Activated naive CD8-positive, alpha-beta T cell (primary cell): ENCODE measurements around the gene GRIN2C.

Experiments used
- H3K27ac Mint-ChIP-seq: one replicate; pipeline ENCODE4 v1.8.0; 2021; ENCODE audit warnings: mixed read lengths
- H3K27me3 Mint-ChIP-seq: one replicate; pipeline ENCODE4 v1.8.0; 2021; ENCODE audit warnings: mixed read lengths
- H3K36me3 Mint-ChIP-seq: one replicate; pipeline ENCODE4 v1.8.0; 2021; ENCODE audit warnings: mixed read lengths
- H3K4me1 Mint-ChIP-seq: one replicate; pipeline ENCODE4 v1.8.0; 2021; ENCODE audit warnings: low read depth, mixed read lengths
- H3K4me3 Mint-ChIP-seq: one replicate; pipeline ENCODE4 v1.8.0; 2021; ENCODE audit warnings: mild to moderate bottlenecking, mixed read lengths
- H3K9me3 Mint-ChIP-seq: one replicate; pipeline ENCODE4 v1.8.0; 2021; ENCODE audit warnings: low read depth, mixed read lengths

GRIN2C gene

DNA sequence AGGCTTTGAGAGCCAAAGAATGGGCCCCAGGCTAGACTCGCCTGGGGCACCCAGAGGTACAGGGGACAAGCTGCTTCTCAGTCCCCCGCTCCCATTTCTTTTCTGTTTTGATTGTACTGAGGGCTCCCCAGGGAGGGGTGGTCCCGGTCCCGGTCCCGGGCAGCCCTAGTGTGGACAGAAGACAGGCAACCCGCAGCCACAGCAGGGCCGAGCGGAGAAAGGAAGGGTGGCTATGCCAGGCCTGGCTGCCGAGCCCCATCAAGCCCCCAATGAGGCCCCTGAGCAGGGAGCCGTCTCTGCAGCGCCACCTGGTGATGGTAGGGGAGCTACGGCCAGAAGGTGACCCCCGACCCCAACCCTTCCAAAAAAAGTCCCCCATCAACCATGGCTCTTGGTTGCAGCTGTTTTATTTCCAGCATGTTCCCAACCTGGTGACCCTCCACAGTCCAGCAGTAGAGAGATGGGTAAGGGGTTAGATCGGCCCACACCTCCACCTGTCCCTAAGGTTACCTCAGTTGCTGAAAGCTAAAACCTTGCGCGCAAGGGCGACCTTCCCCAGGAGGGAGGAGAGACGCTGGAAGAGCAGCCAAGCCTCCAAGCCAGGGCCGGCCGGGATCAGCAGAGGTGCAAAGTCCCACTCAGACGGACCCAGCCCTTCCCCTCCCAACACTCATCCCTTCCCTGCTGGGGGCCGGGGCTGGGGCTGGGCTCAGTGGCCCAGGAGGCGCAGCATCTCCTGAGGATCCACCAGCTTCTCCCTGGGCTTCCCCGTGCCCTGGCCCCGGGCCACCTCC, 2.6 kb upstream of the GRIN2C start:
- no peak overlapping the region for H3K27ac Mint-ChIP-seq
- H3K4me3 Mint-ChIP-seq = peak overlapping the region; percentile 65

DNA sequence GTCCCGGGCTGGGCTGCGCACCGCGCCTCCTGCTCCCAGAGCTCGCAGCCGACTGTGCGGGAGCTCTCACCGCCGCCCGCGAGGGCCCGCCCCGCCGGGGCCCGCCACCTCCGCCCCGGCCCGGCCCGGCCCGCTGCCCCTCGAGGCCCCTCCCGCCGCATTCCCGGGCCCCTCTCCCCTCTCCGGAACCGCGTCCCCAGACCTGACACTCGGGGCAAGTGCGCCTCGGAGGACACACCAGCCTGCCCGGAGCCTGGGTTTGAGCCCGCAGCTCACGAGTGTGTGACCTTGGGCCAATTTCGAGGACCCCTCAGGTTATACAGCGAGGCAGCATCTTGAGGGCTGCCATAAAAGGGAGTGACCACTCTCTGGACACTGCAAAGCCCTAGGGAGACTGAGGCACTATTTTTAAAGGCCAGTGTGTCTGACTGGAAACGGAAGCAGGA, 2.0 kb upstream of the GRIN2C start:
- peaks cover 14% of the 10 kb centered on the region for H3K27me3 Mint-ChIP-seq
- H3K4me3 Mint-ChIP-seq = peak overlapping the region; percentile 65
- peaks cover 5% of the 10 kb centered on the region for H3K36me3 Mint-ChIP-seq
- no peaks in the 10 kb centered on the region for H3K9me3 Mint-ChIP-seq
- no peak overlapping the region for H3K27ac Mint-ChIP-seq
- H3K4me1 Mint-ChIP-seq = peaks cover 12% of the 10 kb centered on the region

More for the DNA sequence above, 2.6 kb upstream of the GRIN2C start:
- H3K9me3 Mint-ChIP-seq = no peaks in the 10 kb centered on the region
- peaks cover 5% of the 10 kb centered on the region for H3K36me3 Mint-ChIP-seq
- H3K4me1 Mint-ChIP-seq = peaks cover 12% of the 10 kb centered on the region
- peaks cover 13% of the 10 kb centered on the region for H3K27me3 Mint-ChIP-seq

DNA sequence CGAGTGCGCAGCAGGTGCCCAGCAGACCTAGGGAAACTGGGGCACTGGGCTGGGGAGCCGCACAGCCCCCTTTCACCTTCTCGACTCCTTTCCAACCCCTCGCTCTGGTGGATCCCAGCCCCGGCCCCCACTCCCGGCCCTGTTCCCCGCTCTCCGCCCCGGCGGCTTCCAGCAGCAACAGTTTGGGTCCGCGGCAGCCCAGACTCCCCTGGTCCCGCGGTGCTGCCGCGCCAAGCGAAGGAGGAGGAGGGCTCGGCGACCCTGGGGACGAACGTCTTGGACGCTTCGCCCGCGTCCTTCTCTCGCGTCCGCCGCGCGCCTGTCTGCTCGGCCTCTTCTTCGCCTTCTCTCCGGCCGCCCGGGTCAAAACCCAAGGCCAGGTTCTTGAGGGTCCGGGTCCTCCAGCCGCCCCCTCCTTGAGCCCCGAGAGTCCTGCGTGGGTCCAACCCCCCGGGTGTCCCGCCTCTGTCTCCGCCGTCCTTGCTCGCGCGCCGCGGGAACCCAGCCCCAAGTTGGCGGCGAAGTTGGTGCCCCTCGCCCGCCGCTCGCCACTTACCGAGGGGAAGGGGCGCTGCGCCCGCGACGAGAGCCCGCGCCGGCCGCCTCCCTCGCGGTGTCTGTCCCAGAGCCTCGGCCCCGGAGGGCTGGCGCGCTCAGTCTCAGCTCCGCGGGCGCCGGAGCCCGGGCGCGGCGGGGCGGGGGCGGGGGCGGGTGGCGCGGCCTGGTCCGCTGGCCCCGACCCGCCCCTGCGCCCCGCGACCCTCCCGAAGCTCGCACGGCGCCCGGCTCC, 1.4 kb upstream of the GRIN2C start:
- Mint-ChIP-seq H3K9me3 (no peaks in the 10 kb centered on the region), H3K27me3 (peaks cover 16% of the 10 kb centered on the region), H3K36me3 (peaks cover 5% of the 10 kb centered on the region), H3K27ac (no peak overlapping the region), H3K4me3 (peak overlapping the region; percentile 27), H3K4me1 (peaks cover 12% of the 10 kb centered on the region)

DNA sequence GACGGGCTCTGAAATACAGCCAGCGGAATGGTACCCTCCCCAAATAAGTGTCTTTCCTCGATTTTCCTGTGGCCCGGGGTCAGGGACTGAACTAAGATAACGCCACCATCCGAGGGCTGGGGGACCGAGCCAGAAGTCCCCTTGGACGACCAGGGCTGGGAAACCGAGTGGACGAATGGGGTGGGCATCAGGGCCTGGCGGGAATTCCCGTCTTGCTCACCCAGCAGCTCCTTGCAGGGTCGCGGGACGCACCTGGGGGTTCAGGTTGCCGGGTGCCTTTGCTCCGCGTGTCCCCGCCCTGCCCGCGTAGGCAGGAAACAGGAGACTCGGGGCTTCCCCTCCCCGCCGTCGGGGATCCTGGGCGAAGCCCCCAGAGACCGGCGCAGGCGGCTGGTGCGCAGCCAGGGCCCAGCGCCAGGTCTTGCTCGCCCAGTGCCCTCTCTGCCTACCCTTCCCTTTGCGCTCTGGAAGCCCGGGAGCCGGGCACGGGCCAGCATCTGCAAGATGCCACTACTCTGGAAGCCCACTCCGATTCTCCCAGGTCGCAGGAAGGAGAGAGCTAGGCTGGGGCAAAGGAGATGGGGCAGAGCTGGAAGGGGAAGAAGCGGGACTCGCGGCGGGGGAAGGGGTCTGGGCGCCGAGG, 665 bp upstream of the GRIN2C start:
- Mint-ChIP-seq H3K4me3 (peak overlapping the region; percentile 75), H3K9me3 (no peaks in the 10 kb centered on the region), H3K4me1 (peaks cover 12% of the 10 kb centered on the region), H3K36me3 (peaks cover 5% of the 10 kb centered on the region), H3K27ac (no peak overlapping the region), H3K27me3 (peaks cover 20% of the 10 kb centered on the region)

DNA sequence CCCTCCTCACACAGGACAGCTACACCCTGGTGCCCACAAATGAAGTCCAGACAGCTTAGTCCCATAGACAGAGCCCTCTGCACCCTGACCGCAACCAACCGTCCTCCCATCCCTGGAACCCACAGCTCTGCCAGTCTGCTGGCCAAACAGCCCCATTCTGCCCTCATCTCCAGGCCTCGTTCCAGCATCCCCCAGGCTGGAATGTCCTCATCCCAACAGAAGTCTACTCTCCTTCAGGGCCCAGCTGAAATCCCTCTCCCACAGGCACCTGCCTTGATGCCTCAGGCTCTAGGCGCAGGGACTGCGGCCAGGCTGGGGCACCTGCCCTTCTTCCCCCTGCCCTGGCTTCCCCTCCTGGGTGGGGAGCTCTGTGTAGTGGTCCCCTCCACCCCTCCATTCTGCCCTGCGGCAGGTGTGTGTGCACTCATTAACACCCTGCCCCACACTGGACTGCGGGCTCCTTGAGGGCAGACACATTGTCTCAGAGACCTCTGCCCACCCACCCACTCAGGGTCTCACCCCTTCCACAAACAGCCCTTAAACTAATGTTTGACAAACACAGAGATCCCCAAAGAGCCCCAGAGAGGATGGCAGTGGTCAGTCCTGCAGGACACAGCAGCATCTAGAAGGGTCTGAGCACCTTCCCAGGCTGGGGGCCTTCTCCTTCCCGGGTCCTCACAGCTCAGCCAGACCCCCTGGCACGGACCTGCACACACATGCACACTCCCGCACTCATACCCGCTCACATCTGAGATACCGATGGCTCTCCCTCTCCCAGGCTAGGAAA, 820 bp downstream of the GRIN2C start:
- peak overlapping the region; percentile 64 for H3K4me3 Mint-ChIP-seq
- no peaks in the 10 kb centered on the region for H3K9me3 Mint-ChIP-seq
- peaks cover 10% of the 10 kb centered on the region for H3K4me1 Mint-ChIP-seq
- H3K27ac Mint-ChIP-seq = no peak overlapping the region
- no peaks in the 10 kb centered on the region for H3K36me3 Mint-ChIP-seq
- peaks cover 24% of the 10 kb centered on the region for H3K27me3 Mint-ChIP-seq

DNA sequence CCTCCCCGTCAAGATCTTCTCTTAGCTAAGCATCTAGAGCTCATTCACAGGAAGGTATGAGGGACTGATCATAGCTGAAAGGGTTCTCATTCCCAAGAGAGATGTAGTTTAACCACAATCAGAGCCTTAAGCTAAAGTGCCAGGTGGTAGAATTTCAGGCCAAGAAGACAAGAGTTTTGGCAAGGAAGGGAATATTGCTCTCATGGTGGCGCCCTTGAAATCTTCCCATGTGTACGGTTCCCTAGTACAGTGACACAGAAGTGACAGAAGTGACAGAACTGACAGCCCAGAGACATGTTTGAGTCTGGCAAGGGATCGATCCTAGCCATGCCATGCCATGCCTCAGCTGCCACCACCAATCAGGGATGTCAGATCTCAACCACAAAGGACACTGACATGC, 2.5 kb downstream of the GRIN2C start:
- H3K9me3 Mint-ChIP-seq = no peaks in the 10 kb centered on the region
- no peaks in the 10 kb centered on the region for H3K36me3 Mint-ChIP-seq
- no peak overlapping the region for H3K4me3 Mint-ChIP-seq
- peaks cover 27% of the 10 kb centered on the region for H3K27me3 Mint-ChIP-seq
- peaks cover 20% of the 10 kb centered on the region for H3K4me1 Mint-ChIP-seq
- H3K27ac Mint-ChIP-seq = no peak overlapping the region

DNA sequence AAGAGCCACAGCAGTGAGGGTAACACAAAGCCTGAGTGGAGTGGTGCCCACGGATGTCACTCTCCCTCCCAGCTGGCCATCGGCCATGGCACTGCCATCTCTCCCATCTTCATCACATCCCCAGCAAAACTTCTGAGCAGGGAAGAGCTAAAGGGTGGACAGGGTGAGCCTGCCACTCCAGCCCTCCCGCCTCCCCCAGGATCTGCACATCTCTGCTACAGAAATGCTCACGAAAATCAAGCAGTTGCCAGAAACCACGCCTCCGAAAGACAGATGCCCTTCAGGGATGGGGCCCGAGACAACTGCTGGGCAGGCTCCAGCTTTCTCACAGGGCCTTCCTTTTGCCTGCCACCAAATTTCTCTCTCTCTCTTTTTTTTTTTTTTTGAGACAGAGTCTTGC, 3.6 kb downstream of the GRIN2C start:
- Mint-ChIP-seq H3K27ac (no peak overlapping the region), H3K9me3 (no peaks in the 10 kb centered on the region), H3K36me3 (peaks cover under 1% of the 10 kb centered on the region), H3K27me3 (peaks cover 28% of the 10 kb centered on the region), H3K4me1 (peaks cover 19% of the 10 kb centered on the region), H3K4me3 (no peak overlapping the region)

DNA sequence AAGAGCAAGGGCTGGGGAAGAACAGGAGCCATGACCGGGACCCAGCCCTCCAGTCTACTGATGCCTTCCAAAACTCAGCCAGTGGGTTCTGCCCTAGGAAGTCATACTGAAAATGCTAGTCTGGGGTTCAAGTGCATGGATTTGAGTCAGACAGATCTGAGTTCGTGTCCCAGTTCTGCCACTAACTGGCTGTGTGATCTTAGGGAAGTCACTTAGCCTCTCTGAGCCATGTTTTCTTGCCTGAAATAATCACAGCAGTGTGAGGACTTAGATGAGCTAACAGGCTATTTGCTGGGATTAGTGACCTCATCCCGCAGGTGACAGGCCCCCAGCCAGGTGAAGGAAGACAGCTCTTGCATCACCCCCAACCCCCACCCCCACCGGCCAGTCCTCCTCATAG, 4.4 kb downstream of the GRIN2C start:
- peaks cover 21% of the 10 kb centered on the region for H3K4me1 Mint-ChIP-seq
- no peak overlapping the region for H3K4me3 Mint-ChIP-seq
- H3K9me3 Mint-ChIP-seq = no peaks in the 10 kb centered on the region
- H3K27ac Mint-ChIP-seq = no peak overlapping the region
- peaks cover 2% of the 10 kb centered on the region for H3K36me3 Mint-ChIP-seq
- peaks cover 31% of the 10 kb centered on the region for H3K27me3 Mint-ChIP-seq

DNA sequence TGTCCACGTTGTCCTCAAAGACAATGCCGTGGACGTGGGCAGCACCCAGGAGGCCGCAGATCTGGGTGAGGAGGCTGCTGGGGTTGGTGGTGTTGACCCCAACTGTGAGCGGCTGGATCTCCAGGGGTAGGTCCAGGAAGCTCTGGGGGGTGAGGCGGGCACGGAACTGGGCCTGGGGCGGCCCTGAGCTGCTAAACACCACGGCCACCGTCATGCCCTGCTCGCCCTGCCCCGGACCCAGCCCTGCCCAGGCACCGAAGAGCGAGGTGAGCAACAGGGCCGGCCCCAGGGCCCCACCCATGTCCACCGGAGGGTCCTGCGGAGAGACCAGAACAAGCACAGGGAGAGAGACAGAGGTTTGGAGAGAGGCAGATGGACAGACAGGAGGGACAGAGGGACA, 4.9 kb downstream of the GRIN2C start:
- peaks cover 31% of the 10 kb centered on the region for H3K27me3 Mint-ChIP-seq
- no peak overlapping the region for H3K4me3 Mint-ChIP-seq
- H3K27ac Mint-ChIP-seq = no peak overlapping the region
- no peaks in the 10 kb centered on the region for H3K9me3 Mint-ChIP-seq
- peaks cover 18% of the 10 kb centered on the region for H3K4me1 Mint-ChIP-seq
- peaks cover 2% of the 10 kb centered on the region for H3K36me3 Mint-ChIP-seq

DNA sequence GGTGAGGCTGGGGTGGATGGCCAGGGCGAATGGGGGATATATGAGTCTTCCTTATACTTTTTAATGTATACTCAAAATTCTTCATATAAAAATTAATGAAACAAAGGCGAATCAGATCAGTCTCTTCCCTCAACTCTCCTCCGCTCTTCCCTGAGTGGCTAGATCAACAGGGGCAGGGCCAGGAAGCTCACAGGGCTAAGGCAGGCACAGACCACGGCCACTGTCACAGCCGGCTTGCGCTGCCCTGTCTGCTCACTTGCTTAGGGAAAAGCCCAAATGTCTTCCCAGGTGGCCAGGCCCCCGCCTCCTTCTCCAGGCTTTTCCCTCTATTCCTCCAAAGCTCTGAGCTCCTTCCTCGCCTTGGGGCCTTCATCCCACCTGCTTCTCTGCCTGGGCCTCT, 6.0 kb downstream of the GRIN2C start:
- Mint-ChIP-seq H3K27me3 (peaks cover 25% of the 10 kb centered on the region), H3K4me3 (peak overlapping the region; percentile 58), H3K4me1 (peaks cover 15% of the 10 kb centered on the region), H3K36me3 (peaks cover 2% of the 10 kb centered on the region), H3K9me3 (no peaks in the 10 kb centered on the region), H3K27ac (no peak overlapping the region)

DNA sequence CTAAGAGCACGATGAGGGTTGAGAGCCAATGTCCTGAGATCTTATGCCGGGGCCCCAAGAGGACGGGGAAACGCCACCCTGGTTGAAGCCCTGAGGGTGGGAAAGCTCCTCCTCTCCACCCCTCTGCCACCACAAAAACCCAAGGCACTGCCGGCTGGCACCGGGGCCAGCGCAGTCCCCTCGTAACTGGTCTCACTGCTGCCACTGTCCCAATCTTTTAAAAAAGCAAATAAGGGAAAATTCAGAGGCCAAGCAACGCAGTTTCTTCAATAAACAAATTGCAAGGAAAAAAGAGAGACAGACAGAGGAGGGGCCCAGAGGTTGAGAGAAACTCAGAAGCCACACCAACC, 6.7 kb downstream of the GRIN2C start:
- H3K36me3 Mint-ChIP-seq = peaks cover 2% of the 10 kb centered on the region
- H3K27ac Mint-ChIP-seq = no peak overlapping the region
- peak overlapping the region; percentile 78 for H3K4me3 Mint-ChIP-seq
- H3K27me3 Mint-ChIP-seq = peaks cover 23% of the 10 kb centered on the region
- no peaks in the 10 kb centered on the region for H3K9me3 Mint-ChIP-seq
- H3K4me1 Mint-ChIP-seq = peaks cover 15% of the 10 kb centered on the region

DNA sequence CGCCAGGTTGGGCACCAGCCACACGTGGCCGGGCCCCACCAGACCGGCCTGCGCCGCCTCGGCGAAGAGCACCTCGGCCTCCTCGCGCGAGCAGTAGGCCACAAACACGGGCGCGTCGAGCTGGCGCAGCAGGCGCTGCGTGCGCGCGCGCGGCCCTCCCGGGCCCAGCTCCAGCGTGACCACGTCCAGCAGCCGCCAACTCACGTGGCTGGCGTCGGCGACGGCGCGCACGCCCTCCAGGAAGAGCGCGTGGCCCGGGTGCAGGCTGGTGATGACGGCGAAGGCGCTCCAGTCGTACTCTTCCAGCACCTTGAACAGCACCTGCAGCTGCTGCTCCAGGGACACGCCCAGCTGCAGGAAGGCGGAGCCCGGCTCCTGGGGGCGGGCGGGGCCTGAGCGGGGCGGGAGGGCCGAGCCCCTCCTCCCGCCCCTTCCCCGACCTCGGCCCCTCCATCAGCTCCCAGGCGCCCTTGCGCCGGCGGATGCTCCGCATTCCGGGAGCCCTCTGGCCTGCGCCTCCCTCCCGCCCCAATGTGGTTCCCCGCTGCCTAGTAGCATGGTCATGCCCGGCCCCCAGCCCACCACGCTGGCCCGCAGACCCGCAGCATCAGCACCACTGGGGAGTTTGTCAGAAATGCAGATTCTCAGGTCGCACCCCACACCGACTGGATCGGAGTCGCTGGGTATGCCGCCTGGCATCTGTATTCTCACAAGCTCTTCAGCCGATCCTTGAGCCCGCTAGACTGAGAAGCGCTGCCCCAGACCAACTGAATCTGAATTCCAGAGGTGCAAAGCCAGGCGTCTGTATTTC, 7.2 kb downstream of the GRIN2C start:
- Mint-ChIP-seq H3K9me3 (no peaks in the 10 kb centered on the region), H3K36me3 (peaks cover 2% of the 10 kb centered on the region), H3K4me3 (peak overlapping the region; percentile 78), H3K27me3 (peaks cover 18% of the 10 kb centered on the region), H3K27ac (no peak overlapping the region), H3K4me1 (peaks cover 15% of the 10 kb centered on the region)

DNA sequence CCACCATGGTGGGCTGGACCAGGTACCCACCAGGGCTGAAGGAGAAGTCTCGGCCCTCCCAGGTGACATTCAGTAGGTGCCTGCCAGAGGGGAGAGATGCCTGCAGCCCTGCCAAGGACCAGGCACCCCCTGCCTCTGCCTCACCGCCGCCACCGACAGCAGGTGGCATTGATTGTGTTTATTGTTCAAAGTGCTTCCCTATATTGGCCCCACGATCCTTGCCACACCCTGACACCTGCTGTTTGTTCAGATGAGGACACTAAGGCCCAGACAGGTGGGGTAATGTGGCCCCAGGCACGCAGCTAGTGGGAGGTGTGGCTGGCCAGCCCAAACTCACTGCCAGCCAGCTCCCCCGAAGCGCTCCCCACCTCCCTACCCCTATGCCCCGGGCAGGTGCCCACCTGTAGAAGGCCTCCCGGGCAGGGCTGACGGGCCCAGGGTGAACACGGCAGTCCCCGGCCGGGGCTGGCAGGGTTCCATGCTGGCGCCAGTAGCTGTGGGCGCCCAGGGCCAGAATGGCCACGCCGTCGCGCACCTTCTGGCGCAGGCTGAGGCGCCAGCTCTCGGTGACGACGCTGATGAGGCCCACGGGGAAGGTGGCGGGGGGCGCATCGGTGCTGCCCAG, 8.0 kb downstream of the GRIN2C start:
- peaks cover 15% of the 10 kb centered on the region for H3K4me1 Mint-ChIP-seq
- peaks cover 2% of the 10 kb centered on the region for H3K36me3 Mint-ChIP-seq
- no peak overlapping the region for H3K4me3 Mint-ChIP-seq
- H3K27ac Mint-ChIP-seq = no peak overlapping the region
- H3K27me3 Mint-ChIP-seq = peaks cover 18% of the 10 kb centered on the region
- no peaks in the 10 kb centered on the region for H3K9me3 Mint-ChIP-seq
